Stimulated activated CD8-positive, alpha-beta memory T cell treated with anti-CD3 and anti-CD28 coated beads, Interleukin-2, amount 100 ng/mL, for 1 hour (primary cell): Measurements from ENCODE around the gene TTC13.
"Not testable (repeated sequence)": the region's sequence is repeated elsewhere in the genome, so short reads cannot be mapped to it uniquely, and the experiment has no call there.

Source experiments
- DNase-seq, 2 donors: peaks; one replicate each; pipeline ENCODE4 v3.0.0-alpha.2; 2020; ENCODE audit warnings: low read depth in 2 of 2

TTC13 gene

DNA sequence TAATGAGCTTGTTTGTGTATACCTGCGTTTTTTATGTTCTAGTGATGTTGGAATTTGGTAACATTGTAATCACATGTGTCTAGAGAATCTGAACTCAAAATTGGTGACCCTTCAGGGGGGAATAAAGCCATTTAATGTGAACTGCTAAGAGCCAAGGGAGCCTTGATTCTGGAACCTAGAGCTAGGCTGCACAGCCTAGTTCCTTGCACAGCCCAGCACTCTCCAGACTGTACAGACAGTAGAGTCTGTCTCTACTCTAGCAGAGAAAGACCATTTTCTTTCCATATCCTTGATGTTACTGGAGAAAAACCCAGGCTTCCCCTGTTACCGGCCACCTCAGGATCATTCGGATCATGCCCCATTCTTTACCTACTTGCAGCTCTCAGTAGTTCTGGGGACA, 8.8 kb upstream of the TTC13 start:
- no peak for DNase-seq

GRCh38 chr1:230986976-230987375, 8.3 kb upstream of the TTC13 start:
- DNase-seq, result no peak

DNA sequence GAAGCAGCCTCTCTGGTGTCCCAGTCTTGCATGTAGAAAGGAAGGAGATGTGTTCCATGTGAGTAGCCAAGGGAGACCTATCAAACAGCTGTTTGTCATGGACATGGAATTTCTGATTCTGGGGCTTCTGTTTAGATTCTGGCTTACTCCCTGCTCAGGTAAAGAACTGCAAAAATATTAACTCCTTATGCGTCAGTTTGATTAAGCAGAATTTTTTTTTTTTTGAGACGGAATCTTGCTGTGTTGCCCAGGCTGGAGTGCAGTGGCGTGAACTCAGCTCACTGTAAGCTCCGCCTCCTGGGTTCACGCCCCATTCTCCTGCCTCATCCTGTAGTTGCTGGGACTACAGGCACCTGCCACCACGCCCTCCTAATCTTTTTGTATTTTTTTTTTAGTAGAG, 7.0 kb upstream of the TTC13 start:
- no peak for DNase-seq

DNA sequence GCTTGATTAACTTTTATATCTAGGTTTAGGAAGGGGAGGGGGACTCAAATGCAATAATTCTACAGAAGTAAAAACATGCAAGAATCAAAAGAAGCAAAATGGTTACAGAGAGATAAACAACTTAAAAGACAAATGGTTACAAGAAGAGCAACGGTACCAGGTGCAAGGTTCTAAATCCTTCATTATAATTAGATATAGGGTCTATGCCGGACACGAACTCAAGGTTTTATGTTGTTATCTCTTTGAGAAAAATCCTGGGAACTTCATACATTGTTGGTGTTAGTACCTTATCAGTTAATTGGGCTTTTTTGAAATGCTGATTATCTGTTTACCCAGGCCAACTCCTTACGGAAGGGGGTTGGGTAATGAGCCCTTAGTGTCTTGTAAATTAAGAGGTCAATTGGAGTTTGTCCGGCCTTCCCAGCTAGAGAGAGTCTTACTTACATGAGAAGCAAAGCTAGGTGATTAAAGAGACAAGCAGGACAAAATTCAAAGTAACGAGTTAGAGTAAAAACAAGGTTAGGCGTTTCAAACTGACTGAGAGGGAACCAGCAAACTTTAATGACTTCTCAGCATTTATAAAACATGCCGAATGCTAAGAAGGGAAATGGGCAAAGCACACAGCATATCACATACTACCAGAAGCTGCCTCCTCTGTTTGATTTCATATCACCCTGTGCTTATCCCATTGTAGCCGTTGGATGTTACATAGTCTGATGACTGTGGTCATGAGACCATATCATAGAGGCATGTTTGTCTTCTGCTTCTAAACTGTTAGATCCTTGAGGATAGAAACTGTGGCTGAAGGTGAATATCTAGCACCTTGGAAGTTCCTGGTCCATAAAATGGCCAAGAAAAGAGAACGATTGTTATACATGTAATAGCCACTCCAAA, 6.2 kb upstream of the TTC13 start:
- DNase-seq, result not testable (repeated sequence)

- DNase-seq, result no peak
These were observed 5.2 kb upstream of the TTC13 start for GRCh38 chr1:230983811-230984210.

GRCh38 chr1:230982696-230983095, 4.0 kb upstream of the TTC13 start:
- DNase-seq, result no peak

DNA sequence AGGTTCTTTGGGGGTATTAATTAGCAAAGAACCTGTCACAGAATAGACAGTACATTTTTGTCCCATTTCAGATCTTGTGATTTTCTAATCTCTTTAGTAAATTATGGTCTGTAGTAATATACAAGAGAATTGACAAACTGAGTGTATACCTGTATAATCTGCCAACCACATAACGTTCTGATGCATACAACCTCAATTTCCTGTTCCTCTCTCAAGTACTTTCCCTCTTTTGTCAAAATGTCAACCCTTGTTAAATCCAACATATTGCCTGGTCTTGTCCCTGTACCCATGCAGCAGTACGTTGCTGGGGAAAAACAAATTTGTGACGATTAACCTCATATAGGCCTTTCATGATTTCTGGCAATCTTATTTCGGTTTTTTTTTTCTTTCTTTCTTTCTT, 1.3 kb upstream of the TTC13 start:
- DNase-seq, result no peak

GRCh38 chr1:230979389-230979716, 692 bp upstream of the TTC13 start:
- DNase-seq, result no peak

GRCh38 chr1:230977761-230978490, 735 bp downstream of the TTC13 start:
- peak; percentile 1 to 2 for DNase-seq

DNA sequence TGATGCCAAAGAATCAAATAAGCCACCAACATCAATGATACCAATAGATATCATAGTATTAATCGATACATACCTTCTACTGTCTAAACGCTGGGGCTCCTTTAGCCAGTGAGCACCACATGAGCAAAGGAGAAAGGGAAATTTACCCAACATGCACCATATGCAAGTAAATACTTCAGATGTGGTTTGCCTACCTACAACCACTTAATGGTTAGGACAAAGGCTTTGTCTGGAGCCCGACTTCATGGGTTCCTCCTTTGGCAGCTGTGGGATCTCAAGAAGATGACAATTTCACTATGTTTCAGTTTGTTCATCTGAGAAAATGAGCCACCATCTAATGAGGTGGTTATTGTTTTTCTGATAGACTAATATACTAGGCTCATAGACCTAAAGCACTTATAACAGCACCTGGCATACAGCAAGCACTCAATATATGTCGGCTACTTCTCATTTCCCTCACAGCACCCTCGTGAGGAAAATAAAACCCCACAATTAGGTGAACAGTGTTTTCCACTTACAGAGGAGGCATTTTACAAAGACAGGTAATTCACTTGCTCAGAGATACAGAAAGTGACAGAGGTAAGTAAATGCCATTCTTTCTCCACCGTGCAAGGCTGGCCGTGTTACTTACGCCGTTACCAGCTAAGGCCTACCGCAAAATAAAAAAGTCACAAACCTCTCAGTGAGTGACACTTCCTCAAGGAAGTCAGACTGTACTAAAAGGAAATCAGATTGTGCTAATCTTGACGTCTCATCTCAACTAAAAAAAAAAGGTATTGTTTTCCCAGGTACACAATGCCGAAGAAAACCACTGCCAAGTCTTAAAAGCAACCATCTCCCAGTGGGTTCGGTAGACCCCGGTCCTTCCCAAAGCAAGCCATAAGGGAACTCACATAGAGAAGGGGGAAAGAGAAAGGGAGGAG, 1.6 kb downstream of the TTC13 start:
- DNase-seq, result peak; percentile 8 to 11

- DNase-seq, result no peak
These were observed 2.3 kb downstream of the TTC13 start for GRCh38 chr1:230976360-230976759.

DNA sequence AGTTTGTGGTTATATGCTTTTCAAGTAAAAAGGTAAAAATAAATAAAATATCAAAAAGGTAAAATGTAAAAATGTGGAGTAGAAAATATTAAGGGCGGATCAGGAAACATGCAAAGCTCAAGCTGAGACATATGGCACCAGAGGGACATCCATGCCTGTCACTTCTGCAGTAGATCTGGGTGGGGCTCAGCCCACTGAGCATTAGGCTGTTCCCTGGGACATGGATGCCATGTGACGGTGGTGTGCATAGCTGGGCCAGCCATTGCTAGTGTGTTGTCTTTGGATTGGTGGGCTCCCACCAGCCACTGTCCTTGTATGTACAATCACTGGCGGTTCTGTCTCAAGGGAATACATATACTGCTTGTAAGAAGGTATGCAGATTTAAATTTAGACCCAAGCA, 3.0 kb downstream of the TTC13 start:
- DNase-seq, result no peak

DNA sequence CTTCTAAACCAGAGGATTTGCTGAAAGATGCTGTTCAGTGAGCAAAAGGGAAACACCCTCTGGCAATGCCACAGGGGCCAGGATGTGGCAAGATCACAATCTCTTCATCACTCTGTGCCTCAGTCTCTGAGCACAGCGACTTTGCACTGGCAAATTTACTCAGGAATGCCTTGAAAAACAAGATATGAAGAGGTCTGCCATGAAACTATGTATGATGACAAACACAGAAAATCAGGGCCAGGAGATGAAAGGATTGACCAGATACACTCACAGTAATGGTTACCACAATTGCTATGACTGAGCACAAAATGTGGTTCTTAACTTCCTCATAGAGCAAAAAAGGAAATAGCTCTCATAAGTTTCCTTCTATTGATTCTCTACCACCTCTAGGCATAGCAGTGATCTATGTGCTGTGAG, 5.8 kb downstream of the TTC13 start:
- peak; percentile 14 for DNase-seq

DNA sequence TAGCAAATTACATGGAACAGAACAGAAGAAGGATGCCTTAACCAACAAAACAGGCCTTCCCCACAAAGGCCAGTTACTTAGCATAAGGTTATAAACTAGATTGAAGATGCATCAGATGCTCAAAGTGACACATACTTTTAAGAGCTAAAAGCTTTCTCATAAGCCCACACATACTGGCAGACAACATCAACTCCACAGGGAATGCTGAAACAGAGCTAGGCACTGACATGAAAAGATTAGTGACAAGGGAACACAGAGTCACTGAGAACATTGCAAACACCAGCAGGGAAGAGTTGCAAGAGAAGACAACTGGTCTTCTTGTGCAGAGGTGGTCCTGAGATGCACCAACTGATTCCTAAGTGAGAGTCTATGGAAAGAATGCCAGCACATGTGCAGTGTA, 6.9 kb downstream of the TTC13 start:
- DNase-seq, result no peak

DNA sequence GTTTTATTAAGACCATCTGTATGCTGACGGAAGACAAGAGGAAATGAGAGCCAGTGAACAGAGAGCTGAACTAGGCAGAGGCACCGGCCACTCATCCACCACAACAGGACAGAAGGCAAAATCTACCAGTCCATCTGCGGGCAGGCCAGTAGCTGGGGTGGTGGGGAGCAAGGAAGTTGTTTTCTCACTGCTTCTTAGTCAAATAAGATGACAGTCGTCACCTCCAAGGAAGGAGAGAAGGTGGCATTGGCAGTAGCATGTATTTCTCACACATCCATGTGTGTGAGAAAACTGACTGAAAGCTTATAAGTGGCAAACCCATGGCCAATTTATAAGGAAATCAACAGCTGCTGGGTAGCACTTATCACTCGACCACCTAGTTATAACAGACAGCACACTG, 8.2 kb downstream of the TTC13 start:
- no peak for DNase-seq

- no peak for DNase-seq
These were observed 12.2 kb downstream of the TTC13 start for GRCh38 chr1:230966358-230966873.

- no peak for DNase-seq
These were observed 13.1 kb downstream of the TTC13 start for GRCh38 chr1:230965535-230965934.

DNA sequence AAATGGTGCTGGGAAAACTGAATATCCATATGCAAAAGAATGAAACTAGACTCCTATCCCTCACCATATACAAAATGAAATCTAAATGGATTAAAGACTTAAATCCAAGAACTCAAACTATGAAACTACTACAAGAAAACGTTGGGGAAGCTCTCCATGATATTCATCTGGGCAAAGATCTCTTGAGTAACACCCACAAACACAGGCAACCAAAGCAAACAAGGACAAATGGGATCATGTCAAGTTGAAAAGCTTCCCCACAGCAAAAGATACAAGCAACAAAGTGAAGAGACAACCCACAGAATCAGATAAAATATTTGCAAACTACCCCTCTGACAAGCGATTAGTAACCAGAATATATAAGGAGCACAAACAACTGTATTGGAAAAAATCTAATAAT, 13.8 kb downstream of the TTC13 start:
- no peak for DNase-seq

DNA sequence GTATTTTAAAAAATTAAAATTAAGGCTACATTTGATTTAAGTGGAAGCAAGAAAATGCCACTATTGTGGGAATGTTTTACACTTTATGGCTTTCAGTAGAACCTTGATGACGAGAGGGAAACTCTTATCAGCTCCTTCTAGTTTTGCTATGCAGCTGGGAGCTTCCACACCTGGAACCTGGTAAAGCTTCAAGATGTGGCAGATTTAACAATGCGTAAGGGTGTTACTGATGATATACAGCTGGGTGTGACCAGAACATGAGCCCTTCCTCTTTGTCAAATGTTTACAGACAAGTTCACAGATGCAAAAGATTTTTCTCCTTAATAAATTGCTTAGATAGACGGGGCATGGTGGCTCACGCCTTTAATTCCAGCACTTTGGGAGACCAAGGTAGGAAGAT, 20.3 kb downstream of the TTC13 start:
- no peak for DNase-seq

DNA sequence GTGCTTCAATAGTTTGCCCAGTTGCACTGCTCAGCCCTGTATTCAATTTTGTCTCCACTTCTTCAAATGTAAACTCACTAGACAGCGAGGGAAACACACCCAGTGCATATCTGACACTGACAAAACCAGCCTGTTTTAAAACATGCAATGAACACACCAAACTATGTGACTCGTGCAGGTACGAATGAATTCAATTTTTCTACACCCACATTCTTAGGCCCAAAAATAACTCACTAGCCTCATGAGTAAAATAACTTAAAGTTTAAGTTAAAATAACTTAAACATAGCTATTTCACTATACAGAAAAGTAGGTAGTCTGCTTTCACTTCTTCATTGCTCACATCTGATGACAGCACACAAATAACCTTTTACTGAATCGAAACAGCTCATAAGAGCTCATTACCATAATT, 21.1 kb downstream of the TTC13 start:
- DNase-seq, result no peak

GRCh38 chr1:230950404-230950803, 28.3 kb downstream of the TTC13 start:
- DNase-seq, result no peak

DNA sequence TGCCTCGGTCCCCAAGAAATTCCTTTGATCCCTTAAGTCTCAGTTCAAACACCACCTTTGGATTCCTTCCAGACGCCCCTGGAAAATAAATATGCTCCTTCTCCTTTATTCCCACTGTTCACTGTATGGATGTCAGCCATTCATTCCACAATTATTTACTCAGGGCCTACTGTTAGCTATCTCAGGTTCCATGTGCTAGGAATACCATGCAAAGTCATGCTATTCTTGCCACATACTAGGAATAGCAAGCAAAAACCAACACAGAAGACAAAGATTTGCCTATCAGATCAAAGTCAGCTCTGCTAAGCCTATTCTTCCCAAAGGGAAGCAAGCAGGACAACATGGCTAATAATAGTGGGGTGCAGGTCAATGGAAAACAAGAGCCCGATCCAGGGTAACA, 29.8 kb downstream of the TTC13 start:
- no peak for DNase-seq
